DMS114 treated with DMSO at 0.1 percent for 48 hours (cell line): ENCODE measurements around the gene PCDH9.

Experiments
- DNase-seq: peaks from one replicate; lab custom pipeline; 2025; ENCODE audit not compliant: unreplicated experiment; lab: John Stamatoyannopoulos, UW

Gene PCDH9

DNA sequence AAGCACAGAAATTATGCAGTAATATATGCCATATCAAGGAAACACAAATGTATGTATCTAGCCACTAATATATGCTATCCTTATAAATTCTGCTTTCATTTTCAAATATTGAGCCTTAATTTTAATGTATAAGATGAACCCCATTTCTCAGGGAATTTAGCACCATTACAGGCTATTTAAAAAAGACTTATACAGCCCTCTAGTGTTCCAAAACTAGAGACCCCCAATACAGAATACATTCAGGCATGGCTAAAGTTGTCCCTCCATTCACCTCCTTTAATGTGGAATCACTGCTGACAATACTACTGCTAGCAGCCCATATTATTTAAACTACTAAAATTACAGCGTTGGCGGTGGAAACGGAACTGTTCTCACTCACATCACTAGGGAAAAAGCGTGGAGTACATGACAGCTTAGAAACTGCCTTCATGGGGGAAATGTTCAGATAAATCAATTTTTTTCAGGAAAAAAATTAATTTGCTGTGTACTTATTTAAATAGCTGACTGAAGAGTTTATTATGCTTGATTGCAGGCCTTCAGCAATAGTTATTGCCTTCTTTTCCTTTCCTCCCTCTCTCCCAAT, 541.0 kb downstream of the PCDH9 start:
- DNase-seq, result no peak

DNA sequence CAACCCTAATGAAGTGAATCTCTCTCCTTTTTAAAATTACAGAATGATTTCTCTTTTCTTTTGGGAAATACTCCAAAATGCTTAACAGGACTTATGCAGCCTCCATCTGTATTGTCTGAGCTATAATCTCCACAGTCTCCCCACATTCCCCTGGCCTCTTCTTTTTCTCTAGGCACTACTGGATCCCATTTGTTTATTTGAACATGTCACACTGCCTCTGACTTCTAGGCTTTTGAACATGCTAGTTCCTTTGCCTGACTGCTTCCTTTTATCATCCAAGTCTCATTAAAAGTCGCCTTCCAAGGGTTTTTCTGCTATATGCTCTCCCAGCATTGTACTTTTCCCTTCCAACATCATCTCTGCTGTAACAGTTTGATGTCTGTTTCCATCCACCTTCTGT, 548.7 kb downstream of the PCDH9 start:
- DNase-seq, result no peak

DNA sequence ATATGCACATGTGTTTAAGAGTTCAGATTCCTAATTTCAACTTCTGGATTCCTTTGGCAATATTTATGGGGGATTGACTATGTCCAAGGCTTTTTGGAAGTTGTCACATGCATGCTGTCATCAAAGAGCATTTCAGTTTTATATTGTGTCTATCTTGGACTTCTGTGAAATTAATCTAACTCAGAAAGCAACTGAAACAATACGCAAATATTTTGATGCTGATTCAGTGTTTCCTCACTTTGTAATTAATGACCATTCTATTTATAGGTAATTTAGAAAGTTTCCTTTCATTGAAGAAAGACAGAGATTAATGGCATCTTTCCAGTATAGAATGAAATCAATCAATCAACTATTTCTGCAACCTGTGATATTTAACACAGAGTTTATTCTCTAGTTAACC, 550.1 kb downstream of the PCDH9 start:
- DNase-seq, result no peak

DNA sequence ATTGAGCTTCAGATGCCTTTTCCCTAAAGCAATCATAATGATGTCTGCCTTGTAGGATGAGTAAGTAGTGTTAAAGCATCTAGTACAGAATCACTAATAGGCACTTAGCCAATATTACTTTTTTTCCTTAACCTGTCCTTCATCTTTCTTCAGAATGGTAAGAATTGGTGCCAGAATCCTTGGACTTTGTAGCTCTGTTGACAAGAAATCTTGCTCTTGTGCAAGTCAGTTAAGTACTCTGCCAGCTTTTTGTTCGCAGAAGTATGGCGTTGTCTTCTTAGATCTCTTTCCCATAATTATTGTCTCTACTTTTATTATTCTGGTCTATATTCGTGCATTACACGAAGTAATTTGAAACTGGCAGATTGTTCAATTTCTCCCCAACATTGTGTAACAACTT, 554.5 kb downstream of the PCDH9 start:
- no peak for DNase-seq

DNA sequence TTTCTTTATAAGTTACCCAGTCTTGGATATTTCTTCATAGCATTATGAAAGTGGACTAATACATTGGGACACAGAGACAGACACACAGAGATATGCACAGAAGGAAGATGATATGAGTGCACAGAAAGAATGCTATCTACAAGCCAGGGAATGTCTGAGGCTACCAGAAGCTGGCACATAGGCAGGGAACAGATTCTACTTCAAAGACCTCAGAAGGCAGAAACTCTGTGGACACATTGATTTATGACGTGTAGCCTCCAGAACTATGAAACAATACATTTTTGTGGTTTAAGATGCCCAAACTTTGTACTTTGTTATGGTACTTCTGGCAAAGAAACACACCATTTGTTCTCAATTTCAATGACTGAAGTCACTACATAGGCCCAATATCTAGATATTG, 556.7 kb downstream of the PCDH9 start:
- no peak for DNase-seq

DNA sequence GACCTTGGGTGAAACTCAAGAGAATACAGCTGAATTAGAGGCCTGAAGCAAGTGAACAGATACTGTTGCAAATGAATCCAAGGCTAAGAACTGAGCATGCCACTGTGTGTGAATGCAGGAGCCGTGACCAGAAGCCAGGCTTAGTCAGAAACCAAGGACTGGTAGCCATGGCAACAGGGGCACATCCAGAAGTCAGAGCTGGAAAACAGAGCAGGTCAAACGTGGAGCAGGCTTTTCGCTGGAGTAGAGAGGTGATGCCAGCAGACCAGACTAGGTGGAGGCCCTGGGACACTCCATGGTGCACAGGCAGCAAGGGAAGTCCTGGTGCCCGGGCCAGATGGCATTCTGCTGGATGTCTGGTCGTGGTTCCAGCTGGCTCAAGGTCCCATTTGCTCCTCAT, 564.1 kb downstream of the PCDH9 start:
- DNase-seq, result no peak

DNA sequence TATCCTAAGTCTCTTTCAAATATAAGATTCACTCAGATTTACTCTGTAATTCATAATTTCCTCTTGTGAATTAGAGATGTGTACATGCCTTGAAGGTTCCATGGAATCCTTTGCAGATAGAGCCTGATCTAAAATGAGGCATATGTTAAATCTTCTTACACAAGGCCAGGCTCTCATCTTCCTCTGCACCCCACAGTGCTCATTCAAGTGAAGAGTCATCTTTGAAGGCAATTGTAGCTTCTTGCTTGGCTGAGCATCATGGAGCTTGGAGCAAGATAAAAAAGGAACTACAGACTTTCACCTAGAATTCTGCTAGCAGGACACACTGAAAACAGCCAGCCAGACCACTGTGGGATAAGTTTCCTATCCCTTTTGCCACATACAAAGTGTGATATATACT, 566.4 kb downstream of the PCDH9 start:
- DNase-seq, result no peak

DNA sequence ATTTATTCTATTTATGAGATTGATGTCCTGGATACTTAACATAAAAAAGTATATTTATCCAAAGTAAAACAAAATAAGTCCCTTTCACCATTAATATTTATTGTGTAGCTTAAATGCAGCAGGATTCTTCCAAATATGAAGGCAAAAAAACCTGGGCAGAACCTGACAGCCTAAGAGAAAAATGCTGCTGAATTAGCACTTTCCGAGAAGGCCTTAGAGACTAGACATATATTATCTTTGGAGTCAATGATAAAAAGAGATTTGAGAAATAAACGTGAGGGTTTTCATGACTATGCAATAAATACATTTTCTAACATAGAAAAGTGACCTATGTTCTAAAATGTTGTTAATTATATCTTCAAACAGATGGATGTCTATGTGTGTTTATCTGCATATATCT, 566.9 kb downstream of the PCDH9 start:
- DNase-seq, result no peak

DNA sequence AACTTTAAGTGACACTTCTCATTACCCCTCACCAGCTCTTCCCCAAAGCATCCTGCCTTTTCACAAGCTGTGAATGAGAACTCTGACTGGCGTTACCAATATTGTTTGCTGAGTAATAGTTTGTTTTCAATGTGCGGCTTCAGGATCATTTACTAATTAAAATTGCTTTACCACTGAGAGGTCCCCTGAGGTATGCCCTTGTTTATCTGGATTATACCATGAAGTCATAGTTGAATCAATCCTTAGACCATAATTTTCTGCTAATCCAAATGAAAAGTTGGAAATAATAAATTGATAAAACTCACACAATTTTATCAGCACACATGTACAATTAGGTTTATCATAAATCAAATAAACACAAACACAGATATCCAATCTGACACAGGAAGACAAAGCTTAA, 568.8 kb downstream of the PCDH9 start:
- DNase-seq, result no peak

DNA sequence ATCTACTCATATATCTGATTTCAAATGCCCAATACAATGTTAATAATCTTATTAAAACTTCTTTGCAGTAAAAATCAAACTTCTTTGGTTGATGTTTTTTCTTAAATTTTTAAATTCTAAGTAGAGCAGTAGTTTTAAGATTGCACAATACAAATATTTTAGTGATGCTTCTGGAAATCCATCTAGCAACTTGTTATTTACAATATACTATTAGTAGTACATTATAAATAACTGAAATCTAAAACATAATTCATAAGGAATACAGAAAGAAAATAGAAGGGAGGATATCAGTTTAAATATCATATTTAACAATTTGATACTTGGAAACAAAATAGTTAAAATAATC, 569.7 kb downstream of the PCDH9 start:
- DNase-seq, result no peak

DNA sequence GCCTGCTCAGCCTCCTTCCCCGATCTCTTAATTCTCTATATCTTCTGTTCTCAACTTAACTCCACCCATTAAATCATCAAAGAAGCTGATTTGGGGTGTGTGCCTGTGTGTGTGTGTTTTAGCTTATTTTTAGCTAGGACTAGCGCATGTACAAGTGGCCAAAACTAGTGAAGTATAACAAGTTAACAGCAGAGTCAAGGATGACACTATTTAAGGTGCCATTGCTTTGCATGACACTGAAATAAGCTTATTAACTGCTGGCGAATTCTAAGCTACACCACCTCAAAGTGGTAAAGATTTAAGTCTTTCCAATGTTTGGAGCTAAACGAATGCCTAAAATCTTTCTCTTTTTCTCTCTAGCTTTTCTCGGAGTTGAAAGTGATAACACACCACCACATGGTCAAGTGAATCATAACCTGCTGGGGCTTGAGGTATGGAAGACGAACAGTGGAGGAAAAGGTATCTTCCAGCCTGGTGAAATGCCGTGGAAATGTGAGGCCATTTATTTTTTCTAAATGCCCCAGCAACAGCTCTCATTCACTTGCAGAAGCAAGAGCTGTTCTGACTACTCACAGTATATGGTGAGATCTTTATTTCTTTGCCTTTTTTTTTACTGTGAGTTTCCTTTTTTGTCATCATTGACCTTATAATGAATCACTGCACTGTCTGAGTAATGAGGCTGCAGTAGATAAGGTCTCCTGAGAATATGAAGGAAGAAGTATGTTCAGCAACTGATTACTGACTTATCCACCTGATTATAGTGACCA, 570.3 kb downstream of the PCDH9 start:
- no peak for DNase-seq

DNA sequence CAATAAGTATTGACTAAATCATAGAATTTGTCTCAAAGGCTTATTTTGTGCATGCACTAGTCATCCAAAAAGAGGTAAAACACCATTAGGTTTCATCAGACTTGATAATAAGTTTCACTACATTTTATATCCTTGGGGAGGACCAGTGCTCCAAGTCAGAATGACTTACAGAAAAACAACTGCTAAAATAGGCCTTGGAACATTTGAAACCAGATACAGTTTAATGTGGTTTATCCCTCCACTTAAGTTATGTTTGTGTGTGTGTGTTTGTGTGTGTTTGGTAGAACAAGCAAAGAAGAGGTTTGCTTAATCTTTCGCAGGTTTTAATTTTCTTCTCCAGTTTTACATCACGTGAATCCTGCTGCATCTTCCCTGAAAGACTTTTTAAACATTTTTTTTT, 570.9 kb downstream of the PCDH9 start:
- DNase-seq, result no peak

DNA sequence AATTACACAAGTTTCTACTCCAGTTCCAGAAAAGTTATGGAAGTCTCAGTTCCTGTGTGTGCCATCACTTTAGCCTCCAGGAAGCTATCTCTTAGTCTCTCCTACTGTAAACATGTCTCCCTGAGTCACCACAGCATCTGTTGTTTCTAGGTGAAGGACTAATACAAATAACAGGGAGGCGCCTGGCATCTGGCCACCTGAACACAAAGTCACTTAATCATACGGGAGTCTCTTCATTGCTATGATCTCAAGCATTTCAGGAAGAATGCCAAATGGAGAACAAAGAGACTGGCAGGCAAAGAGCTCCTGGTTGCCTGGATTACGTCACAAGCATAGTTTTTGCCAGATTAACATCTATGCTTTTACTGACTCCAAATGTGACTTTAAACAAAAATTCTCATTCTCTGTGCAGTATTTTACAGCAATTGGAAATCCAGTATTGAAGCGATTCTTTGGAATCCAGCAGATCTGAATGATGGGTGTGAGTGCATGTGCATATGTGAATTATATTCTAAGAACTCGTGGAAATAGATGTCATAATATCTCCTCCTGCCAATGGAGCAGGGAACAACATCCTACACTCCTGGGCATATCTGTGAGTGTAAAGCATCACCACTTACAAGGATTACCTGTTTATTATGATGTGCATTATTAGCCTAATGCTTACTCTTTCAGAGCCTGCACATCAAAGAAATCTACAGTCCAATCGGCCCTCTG, 572.8 kb downstream of the PCDH9 start:
- DNase-seq, result no peak

DNA sequence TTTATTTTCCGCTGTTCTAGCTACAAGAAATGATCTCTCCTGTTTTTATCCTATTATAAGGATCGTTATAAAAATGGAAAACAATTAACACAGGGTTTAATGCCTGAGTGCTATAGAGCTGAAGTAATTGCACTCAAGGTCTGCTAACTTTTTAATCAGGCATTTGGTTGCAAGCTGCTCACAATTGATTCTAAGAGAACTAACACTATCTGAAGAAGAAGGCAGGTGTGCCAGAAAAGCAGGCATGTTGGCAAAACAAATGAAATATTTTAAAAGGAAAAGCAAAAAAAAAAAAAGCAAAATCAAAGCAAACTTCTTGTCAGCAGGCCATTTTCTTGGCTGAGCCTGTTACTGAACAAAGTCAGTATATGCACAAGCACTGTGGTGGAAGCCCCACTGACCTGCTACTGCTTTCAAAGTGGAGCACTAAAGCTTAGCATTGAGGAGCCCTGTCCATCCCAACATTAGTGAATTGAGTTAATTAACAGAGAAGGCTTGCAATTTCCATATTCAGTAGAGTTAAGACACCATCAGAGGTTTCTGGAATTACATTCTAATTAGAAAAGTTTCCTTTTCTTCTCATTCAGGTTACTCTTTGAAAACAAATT, 574.2 kb downstream of the PCDH9 start:
- no peak for DNase-seq

DNA sequence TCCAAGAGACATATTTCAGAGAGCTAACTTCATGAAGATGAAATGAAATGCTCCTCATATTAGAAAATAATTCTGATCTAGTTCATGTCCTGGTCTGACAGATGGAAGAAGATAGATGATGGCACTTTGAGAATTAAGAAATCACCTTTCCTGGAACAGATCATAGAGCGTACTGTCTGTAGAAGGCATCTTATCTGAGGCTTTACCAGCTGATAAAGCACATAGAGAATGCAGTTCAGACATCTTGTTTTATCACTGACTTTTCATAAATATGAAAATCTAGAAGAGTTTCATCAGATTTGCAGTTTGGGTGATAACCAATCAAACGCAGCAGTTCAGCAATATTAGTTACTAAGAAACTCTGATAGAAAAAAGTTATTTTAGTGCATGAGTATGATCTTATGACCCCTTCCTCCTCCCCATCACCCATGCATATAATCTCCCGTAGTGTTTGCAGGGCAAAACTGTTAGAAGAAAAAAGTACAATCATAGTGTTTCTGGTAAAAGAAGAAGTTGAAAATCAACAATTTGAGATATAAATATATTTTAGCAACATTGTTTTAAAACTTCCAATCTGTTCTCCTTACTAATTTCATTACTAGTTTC, 585.2 kb downstream of the PCDH9 start:
- no peak for DNase-seq

DNA sequence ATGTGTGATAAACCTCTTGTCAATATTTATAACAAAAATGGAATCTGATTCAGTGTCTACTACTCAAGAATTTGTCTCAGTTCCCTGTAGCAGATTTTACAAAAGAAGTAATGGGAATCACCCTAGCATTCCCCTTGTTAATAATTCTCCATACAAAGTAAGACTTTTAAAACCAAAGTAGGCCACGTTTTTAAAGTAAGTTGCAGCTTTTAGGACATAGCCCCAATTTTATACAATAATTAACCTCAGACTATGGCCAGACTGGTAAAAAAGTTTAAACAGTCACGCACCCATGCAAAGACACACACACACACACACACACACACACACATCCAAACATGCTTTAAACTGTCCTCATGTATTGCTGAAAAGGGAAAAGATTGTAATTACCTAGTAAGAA, 589.9 kb downstream of the PCDH9 start:
- DNase-seq, result no peak

DNA sequence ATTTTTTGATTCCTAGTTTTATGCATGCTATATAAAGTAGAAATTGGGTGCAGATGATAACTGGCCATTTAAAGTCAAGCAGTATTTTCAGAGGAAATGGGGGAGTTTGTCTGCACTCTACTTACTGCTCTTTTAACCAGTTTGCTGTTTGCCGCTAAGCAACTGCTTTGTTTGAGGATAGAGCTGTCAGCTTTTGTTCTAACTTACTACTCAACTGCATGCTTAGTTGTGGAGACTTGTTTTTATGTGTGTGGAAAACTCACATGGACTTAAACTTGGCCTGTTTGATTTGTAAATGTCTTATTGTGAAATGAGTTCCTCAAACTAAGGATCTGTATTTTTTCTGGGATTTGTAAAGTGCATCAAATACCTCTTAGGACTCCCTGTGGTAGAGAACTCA, 591.1 kb downstream of the PCDH9 start:
- DNase-seq, result no peak

DNA sequence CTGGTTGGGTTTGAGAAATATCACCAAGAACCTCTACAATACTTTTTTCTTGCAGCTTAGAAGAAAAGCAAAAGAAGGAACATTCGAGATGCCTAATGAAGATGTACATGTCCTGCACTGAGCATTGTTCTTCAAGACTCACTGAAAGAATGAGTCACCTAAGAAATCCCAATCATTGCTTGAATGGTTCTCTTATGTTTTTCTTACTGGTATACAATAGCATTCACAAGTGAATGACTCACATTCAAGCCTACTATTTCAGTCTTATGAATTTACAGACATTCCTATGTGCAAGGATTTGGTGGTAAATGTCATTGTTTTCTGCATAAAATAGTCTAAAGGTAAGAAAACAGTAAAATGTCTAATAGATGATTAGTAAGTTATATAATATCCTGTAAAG, 594.6 kb downstream of the PCDH9 start:
- no peak for DNase-seq

DNA sequence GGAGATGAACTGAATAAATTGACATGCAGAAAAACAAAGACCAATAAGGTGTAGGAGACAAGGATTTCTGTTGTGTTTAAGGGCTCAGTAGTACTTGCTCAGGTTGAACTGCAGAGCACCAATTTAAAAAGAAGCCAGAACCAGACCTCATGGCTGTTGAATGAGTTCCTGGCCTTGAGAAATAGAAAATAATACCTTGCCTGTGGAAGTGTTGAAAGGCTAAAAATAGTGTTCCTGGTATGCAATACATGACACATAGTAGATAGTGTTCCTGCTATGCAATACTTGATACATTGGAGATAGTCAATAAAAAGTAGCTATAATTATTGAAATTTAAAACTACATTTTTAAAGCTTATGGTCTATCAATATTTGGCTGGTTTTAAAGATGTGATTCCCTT, 595.8 kb downstream of the PCDH9 start:
- DNase-seq, result no peak

DNA sequence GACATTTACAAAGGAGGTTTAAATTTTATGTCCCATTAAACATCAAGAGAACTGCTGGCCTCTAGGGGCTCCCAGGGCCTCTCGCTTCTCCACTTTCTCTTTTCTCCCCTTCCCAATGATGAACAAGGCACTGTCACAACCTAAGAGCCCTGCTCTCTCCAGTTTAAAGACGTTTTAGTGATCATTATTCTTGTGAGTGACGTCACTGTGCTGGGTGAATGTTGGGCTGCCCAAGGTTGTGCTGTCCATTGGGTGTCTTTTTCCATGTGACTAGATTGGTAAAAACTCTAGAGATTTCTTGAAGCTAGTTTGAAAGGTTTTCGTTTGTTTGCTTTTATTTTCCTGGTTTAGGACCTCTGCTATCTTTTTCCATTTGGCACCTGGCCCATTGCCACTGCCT, 602.6 kb downstream of the PCDH9 start:
- DNase-seq, result no peak

DNA sequence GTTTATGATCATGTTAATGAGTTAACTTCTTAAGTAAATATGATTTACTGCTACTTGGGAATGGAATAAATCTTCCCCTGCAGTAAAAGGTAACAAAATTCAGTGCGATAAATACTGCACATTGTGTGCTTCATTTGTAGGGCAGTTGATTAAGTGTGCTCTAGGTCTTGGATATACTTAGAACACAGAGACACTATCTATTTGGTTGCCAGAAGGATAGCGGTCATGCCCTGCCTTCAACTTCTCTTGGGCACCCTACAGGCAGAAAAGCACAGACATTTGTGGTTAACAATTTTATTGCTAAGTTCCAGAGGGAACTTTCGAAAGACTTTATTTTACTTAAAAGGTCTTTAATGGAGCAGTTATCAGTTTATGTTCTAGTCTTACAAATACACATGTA, 605.8 kb downstream of the PCDH9 start:
- no peak for DNase-seq
